ENCODE measurements around the gene UBASH3A. TPM values are rescaled to one million over a fixed set of nuclear protein-coding genes. Genes with fewer than 3 reads are reported as not detected.

Gene UBASH3A
- polyA plus RNA-seq, 3 donors, result not detected

DNA sequence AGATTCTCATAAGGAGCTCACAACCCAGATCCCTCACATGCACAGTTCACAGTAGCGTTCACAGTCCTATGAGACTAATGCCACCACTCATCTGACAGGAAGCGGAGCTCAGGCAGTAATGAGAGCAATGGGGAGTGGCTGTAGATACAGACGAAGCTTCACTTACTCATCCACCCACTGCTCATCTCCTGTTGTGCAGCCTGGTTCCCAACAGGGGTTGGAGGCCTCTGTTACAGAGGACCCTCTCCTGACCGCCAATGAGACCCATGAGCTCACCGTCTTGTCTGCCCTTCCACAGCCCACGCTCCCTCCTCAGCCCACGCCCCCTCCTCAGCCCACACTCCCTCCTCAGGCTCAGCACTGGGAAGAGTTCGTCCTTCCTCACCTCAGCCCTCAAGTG lies 52.8 kb downstream of the UBASH3A start:
- Mint-ChIP-seq H3K27ac (no peak overlapping the region), H3K4me3 (no peak overlapping the region), H3K9me3 (peaks cover 0 to 3% (median 0%) of the 10 kb centered on the region in 7 donors), H3K36me3 (no peaks in the 10 kb centered on the region), H3K4me1 (peaks cover 7% of the 10 kb centered on the region), H3K27me3 (ENCODE audit: low read depth in 3 of 3) (peaks cover 0 to 6% (median 5%) of the 10 kb centered on the region in 3 donors)
- 100% methylated on average over 2 of the region's 8 CpGs for WGBS (ENCODE audit: insufficient coverage)
- TF ChIP-seq, protein P1, sequence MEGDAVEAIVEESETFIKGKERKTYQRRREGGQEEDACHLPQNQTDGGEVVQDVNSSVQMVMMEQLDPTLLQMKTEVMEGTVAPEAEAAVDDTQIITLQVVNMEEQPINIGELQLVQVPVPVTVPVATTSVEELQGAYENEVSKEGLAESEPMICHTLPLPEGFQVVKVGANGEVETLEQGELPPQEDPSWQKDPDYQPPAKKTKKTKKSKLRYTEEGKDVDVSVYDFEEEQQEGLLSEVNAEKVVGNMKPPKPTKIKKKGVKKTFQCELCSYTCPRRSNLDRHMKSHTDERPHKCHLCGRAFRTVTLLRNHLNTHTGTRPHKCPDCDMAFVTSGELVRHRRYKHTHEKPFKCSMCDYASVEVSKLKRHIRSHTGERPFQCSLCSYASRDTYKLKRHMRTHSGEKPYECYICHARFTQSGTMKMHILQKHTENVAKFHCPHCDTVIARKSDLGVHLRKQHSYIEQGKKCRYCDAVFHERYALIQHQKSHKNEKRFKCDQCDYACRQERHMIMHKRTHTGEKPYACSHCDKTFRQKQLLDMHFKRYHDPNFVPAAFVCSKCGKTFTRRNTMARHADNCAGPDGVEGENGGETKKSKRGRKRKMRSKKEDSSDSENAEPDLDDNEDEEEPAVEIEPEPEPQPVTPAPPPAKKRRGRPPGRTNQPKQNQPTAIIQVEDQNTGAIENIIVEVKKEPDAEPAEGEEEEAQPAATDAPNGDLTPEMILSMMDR (IDR thresholded peaks at IDR 0.05), result no peak
- Histone ChIP-seq H3K79me2 (ENCODE audit: insufficient read depth, low read length) (no peaks in the 10 kb centered on the region), H3K27me3 (ENCODE audit: control insufficient read depth in 2 of 2, insufficient read depth in 2 of 2, low read length in 2 of 2) (no peaks in the 10 kb centered on the region), H3K4me3 (replicated peaks in 1 of 3; ENCODE audit: low read depth in 2 of 3, low read length in 3 of 3) (no peak overlapping the region), H3K4me2 (replicated peaks; ENCODE audit: extremely low read depth, low read length, poor library complexity, severe bottlenecking) (no peak overlapping the region), H4K20me1 (ENCODE audit: insufficient read depth, low read length) (no peaks in the 10 kb centered on the region), H3K9me3 (replicated peaks in 1 of 2; ENCODE audit: control insufficient read depth in 1 of 2, insufficient read depth in 1 of 2, low read length in 2 of 2) (no peaks in the 10 kb centered on the region), H3K9ac (ENCODE audit: insufficient read depth, low read length, poor library complexity, severe bottlenecking) (no peak overlapping the region), H3K27ac (ENCODE audit: low read depth in 1 of 2, low read length in 2 of 2) (no peak overlapping the region), H3K36me3 (replicated peaks in 1 of 2; ENCODE audit: control insufficient read depth in 1 of 2, insufficient read depth in 2 of 2, low read length in 2 of 2) (no peaks in the 10 kb centered on the region), H3K4me1 (ENCODE audit: control insufficient read depth in 1 of 2, insufficient read depth in 2 of 2, low read length in 2 of 2) (no peaks in the 10 kb centered on the region), H2AFZ (ENCODE audit: insufficient read depth, low read depth, low read length, poor library complexity, severe bottlenecking) (no peak overlapping the region)
- DNase-seq, result no peak
- intact Hi-C loops (cut with micrococcal nuclease), result no loop called here

DNA sequence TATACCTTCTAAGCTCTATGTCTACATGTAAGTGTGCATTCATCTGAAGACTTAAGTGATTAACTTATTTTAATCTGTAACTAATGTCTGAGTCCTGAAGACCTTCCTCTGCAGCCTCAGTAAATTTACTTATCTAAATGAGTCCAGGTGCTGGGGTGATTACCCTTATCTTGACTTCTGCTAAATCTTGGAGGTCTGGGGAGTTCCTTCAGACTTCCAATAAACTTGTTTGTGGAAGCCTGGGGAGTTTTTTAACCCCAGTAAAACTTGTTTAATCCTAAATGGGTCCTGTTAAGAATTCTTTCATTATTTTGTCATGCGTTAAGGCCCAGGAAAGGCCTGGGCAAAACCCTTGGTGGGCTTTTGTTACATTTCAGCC lies 55.4 kb downstream of the UBASH3A start:
- Histone ChIP-seq H3K4me2 (replicated peaks; ENCODE audit: extremely low read depth, low read length, poor library complexity, severe bottlenecking) (no peak overlapping the region), H3K27ac (ENCODE audit: low read depth in 1 of 2, low read length in 2 of 2) (no peak overlapping the region), H3K79me2 (ENCODE audit: insufficient read depth, low read length) (no peaks in the 10 kb centered on the region), H3K27me3 (ENCODE audit: control insufficient read depth in 2 of 2, insufficient read depth in 2 of 2, low read length in 2 of 2) (no peaks in the 10 kb centered on the region), H3K36me3 (replicated peaks in 1 of 2; ENCODE audit: control insufficient read depth in 1 of 2, insufficient read depth in 2 of 2, low read length in 2 of 2) (no peaks in the 10 kb centered on the region), H4K20me1 (ENCODE audit: insufficient read depth, low read length) (no peaks in the 10 kb centered on the region), H3K9me3 (replicated peaks in 1 of 2; ENCODE audit: control insufficient read depth in 1 of 2, insufficient read depth in 1 of 2, low read length in 2 of 2) (no peaks in the 10 kb centered on the region), H3K4me3 (replicated peaks in 1 of 3; ENCODE audit: low read depth in 2 of 3, low read length in 3 of 3) (no peak overlapping the region), H3K9ac (ENCODE audit: insufficient read depth, low read length, poor library complexity, severe bottlenecking) (no peak overlapping the region), H2AFZ (ENCODE audit: insufficient read depth, low read depth, low read length, poor library complexity, severe bottlenecking) (no peak overlapping the region), H3K4me1 (ENCODE audit: control insufficient read depth in 1 of 2, insufficient read depth in 2 of 2, low read length in 2 of 2) (peaks cover 2 to 3% of the 10 kb centered on the region in 2 donors)
- Mint-ChIP-seq H3K9me3 (peaks cover 0 to 3% (median 0%) of the 10 kb centered on the region in 7 donors), H3K4me1 (peaks cover 13% of the 10 kb centered on the region), H3K27me3 (ENCODE audit: low read depth in 3 of 3) (peaks cover 0 to 6% (median 5%) of the 10 kb centered on the region in 3 donors), H3K4me3 (no peak overlapping the region), H3K27ac (no peak overlapping the region), H3K36me3 (no peaks in the 10 kb centered on the region)
- TF ChIP-seq, protein P1 (IDR thresholded peaks at IDR 0.05), result no peak
- no peak for DNase-seq
- intact Hi-C loops (cut with micrococcal nuclease), result no loop called here
- WGBS (ENCODE audit: insufficient coverage), result no CpG with 5 or more reads among the region's 1 CpG
